Pancreas (tissue), 10 donors: ENCODE measurements around the gene VENTX. TPM values are rescaled to one million over a fixed set of nuclear protein-coding genes. Genes with fewer than 3 reads are reported as not detected.

ENCODE experiments used
- ATAC-seq, 4 donors: fragments of 200-7000 bp; cut with Tn5 transposase; one replicate each; pipeline versions ENCODE4 v1.8.0 to v1.9.1; 2020; ENCODE audit warnings: mild to moderate bottlenecking in 4 of 4, moderate library complexity in 4 of 4
- DNase-seq, 6 donors: peaks; one replicate each; pipeline ENCODE4 v3.0.0-alpha.2; 2020
- FAIRE-seq: peaks from 2 replicates; lab custom pipeline; 2012; peaks lifted over from hg19 to GRCh38; lab: Jason Lieb, UNC
- H3K27ac ChIP-seq, 4 donors: fragments of 200-600 bp; sonication (generic); 1 replicate in 3 of 4; 2 replicates in 1 of 4; pipeline versions ENCODE4 v1.5.0 to v1.8.0; 2020
- H3K27me3 ChIP-seq, 4 donors: fragments of 200-600 bp; one replicate each; pipeline ENCODE4 v1.8.0; 2021
- H3K36me3 ChIP-seq, 3 donors: fragments of 200-600 bp; sonication (generic) in 1 of 3; one replicate each; pipeline versions ENCODE4 v1.5.0 to v1.8.0; 2020 to 2021
- H3K4me1 ChIP-seq, 3 donors: fragments of 200-600 bp; one replicate each; pipeline ENCODE4 v1.8.0; 2021
- H3K4me3 ChIP-seq, 4 donors: fragments of 200-600 bp; sonication (generic) in 2 of 4; one replicate each; pipeline versions ENCODE4 v1.5.0 to v1.8.0; 2020 to 2021
- H3K9me3 ChIP-seq, 4 donors: fragments of 200-600 bp; one replicate each; pipeline ENCODE4 v1.8.0; 2021
- WGBS, 2 donors: extraction: QIAGEN DNeasy Blood & Tissue Kit; methylation state at CpG; one replicate each; pipeline ENCODE4 v1.1.7; 2013; 5-methylcytosine and 5-hydroxymethylcytosine counted together
- intact Hi-C, 3 donors: fragments of 100-400 bp; cut with DNase I; formaldehyde crosslinking; loops; one replicate each; pipeline versions ENCODE4 v1.11.1 to v1.14.2; 2022
- polyA plus RNA-seq, 2 donors: library from polyadenylated mRNA; stranded (reverse); fragments of 200-250 nt; gene quantifications; one replicate each; pipeline ENCODE4 v1.2.3, GENCODE V29; 2013
- total RNA-seq, 6 donors: library from RNA; stranded (reverse); fragmentation: NEBNext Ultra II Directional in 4 of 6; extraction: Animal tissue kit (Norgen Biotek cat#: 25700) in 4 of 6; gene quantifications; one replicate each; pipeline versions ENCODE4 v1.2.1 to v1.2.4, GENCODE V29; 2021 to 2023
- TF ChIP-seq, protein P1 (sequence below), 4 donors: fragments of 200-600 bp; sonication (generic) in 3 of 4; IDR thresholded peaks; one replicate each; pipeline versions ENCODE4 v1.5.0 to v1.8.0; 2021; ENCODE audit warnings: antibody characterized with exemption in 4 of 4
- donor health status: healthy with polysubstance abuse.
- donor health status: DM: no; HTN: no; CAD: no; lungs with moderate emphysema.
- donor health status: DM: no; HTN: no; CAD: no.
- donor health status: control.
- donor health status: control.
- donor health status: Bipolar disorder and iron deficiency.
- donor health status: DM: yes; HTN: yes; CAD: no.
- donor health status: DM: no; HTN: no; CAD: no.
- donor health status: DM: no; HTN: no; CAD: no.
- donor health status: DM: yes; HTN: yes; CAD: no.

Gene VENTX
- total and polyA plus RNA-seq, 8 donors = 0.09 to 1.3 (median 0.46) TPM

- intact Hi-C loops = no loop called here
- FAIRE-seq (no peak), ATAC-seq (no peak), DNase-seq (peak in 2 of 6 donors; percentile 13 to 46)
- TF ChIP-seq, protein P1, sequence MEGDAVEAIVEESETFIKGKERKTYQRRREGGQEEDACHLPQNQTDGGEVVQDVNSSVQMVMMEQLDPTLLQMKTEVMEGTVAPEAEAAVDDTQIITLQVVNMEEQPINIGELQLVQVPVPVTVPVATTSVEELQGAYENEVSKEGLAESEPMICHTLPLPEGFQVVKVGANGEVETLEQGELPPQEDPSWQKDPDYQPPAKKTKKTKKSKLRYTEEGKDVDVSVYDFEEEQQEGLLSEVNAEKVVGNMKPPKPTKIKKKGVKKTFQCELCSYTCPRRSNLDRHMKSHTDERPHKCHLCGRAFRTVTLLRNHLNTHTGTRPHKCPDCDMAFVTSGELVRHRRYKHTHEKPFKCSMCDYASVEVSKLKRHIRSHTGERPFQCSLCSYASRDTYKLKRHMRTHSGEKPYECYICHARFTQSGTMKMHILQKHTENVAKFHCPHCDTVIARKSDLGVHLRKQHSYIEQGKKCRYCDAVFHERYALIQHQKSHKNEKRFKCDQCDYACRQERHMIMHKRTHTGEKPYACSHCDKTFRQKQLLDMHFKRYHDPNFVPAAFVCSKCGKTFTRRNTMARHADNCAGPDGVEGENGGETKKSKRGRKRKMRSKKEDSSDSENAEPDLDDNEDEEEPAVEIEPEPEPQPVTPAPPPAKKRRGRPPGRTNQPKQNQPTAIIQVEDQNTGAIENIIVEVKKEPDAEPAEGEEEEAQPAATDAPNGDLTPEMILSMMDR (IDR thresholded peaks at IDR 0.05) = no peak
- H3K4me1 ChIP-seq = no peaks in the 10 kb centered on the region
- no peak overlapping the region for H3K27ac ChIP-seq
- 65 to 78% methylated on average over 57 of the region's 57 CpGs for WGBS, 2 donors
- H3K9me3 ChIP-seq = no peaks in the 10 kb centered on the region
- H3K27me3 ChIP-seq = no peaks in the 10 kb centered on the region
- no peaks in the 10 kb centered on the region for H3K36me3 ChIP-seq
- no peak overlapping the region for H3K4me3 ChIP-seq
Observed at GRCh38 chr10:133201151-133201947, 36.3 kb upstream of the VENTX start.

DNA sequence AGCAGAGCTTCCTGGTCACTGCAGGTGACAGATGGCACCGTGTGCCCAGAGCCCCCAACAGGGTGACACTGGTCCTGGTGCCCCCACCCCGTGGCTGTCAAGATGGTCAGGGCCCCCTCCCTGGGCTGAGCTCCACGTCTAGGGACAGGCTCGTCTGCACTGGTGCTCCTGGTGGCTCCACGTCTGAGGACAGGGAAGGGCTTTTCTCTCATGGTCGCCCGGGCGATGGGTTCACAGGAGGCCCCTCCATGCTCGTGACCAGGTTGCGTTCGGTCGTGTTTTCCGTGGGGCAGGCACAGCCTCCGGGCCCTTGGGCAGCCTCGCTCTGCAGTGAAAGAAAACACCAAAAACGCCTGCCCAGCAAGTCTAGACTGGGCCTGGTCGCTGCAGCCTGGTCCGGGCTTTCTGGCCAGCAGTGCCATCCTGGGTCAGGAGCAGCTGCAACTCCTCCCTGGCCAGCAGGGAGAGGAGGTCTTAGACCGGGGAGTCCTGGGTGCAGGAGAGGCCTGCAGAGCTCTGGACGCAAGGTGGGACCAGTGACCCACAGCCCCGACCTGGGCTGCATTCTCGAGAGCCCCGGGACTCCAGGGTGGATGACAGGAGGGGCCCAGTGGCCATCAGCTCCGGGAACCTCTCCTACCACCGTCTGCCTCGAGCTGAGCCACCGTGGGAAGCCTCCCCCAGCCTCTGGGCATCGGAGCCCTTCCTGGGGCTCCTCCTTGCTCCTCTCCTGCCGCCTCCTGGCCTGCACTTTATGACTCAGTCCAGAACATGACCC, 35.5 kb upstream of the VENTX start:
- WGBS, 2 donors = 52 to 54% methylated on average over 28 to 29 of the region's 29 CpGs
- Histone ChIP-seq H3K9me3 (no peaks in the 10 kb centered on the region), H3K36me3 (no peaks in the 10 kb centered on the region), H3K27me3 (no peaks in the 10 kb centered on the region), H3K27ac (no peak overlapping the region), H3K4me3 (no peak overlapping the region), H3K4me1 (no peaks in the 10 kb centered on the region)
- no peak for FAIRE-seq
- peak in 2 of 6 donors; percentile 13 to 68 for DNase-seq
- ATAC-seq = no peak
- intact Hi-C loops = no loop called here
- TF ChIP-seq, protein P1 (IDR thresholded peaks at IDR 0.05) = no peak

GRCh38 chr10:133202778-133203651, 34.6 kb upstream of the VENTX start:
- 61 to 73% methylated on average over 51 to 61 of the region's 62 CpGs for WGBS, 2 donors
- ATAC-seq (no peak), DNase-seq (peak in 2 of 6 donors; percentile 1 to 31), FAIRE-seq (no peak)
- Histone ChIP-seq H3K4me3 (no peak overlapping the region), H3K36me3 (no peaks in the 10 kb centered on the region), H3K4me1 (no peaks in the 10 kb centered on the region), H3K27me3 (no peaks in the 10 kb centered on the region), H3K9me3 (no peaks in the 10 kb centered on the region), H3K27ac (no peak overlapping the region)
- intact Hi-C loops = no loop called here
- TF ChIP-seq, protein P1 (IDR thresholded peaks at IDR 0.05) = no peak

GRCh38 chr10:133203652-133204195, 33.9 kb upstream of the VENTX start:
- ATAC-seq (no peak), DNase-seq (peak in 2 of 6 donors; percentile 8 to 48), FAIRE-seq (no peak)
- H3K27ac ChIP-seq = no peak overlapping the region
- intact Hi-C loops = no loop called here
- H3K9me3 ChIP-seq = no peaks in the 10 kb centered on the region
- WGBS, 2 donors = 66 to 77% methylated on average over 31 of the region's 31 CpGs
- H3K27me3 ChIP-seq = no peaks in the 10 kb centered on the region
- no peak overlapping the region for H3K4me3 ChIP-seq
- no peaks in the 10 kb centered on the region for H3K36me3 ChIP-seq
- no peaks in the 10 kb centered on the region for H3K4me1 ChIP-seq
- TF ChIP-seq, protein P1 (IDR thresholded peaks at IDR 0.05) = no peak
